Fibroblast of pulmonary artery (primary cell): ENCODE measurements around the gene HSPA1B.
"Not testable (repeated sequence)": the region's sequence is repeated elsewhere in the genome, so short reads cannot be mapped to it uniquely, and the experiment has no call there.

ENCODE experiments used
- DNase-seq: peaks from one replicate; pipeline ENCODE4 v3.0.0-alpha.2; 2010; ENCODE audit warnings: low read depth
- H3K4me3 ChIP-seq: replicated peaks from 2 replicates; pipeline ENCODE4 v1.5.1; 2011; ENCODE audit warnings: low read depth, mild to moderate bottlenecking, control low read depth, low read length, moderate library complexity
- TF ChIP-seq, protein P1 (sequence below): IDR thresholded peaks from 2 replicates; pipeline ENCODE4 v1.5.1; 2011; ENCODE audit warnings: mild to moderate bottlenecking, control low read depth, low read length, inconsistent platforms; ENCODE audit errors: missing control alignments

The HSPA1B gene

DNA sequence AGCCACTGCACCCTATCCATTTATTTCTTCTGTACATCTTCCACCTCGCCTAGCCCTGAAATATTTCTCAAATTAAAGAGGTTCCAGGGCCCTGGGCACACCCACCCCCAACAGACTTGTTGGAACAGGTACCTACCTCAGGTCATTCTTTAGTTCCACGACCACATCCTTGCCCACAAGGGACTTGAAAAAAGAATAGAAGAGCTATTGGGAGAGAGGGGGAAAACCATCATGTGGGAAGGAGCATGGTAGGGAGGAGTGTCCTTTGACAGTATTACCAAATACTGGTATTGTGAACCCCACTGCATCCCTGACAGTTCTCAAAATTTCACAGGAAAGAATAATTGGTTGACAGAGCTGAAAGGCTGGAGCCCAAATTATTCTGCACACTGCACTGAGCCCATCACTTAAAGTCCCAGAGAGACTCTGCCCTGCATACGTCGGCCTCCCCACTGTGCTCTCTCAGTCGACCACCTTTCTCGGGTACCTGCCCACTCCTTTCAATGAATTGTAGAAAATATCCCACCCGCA, 21.5 kb upstream of the HSPA1B start:
- TF ChIP-seq, protein P1, sequence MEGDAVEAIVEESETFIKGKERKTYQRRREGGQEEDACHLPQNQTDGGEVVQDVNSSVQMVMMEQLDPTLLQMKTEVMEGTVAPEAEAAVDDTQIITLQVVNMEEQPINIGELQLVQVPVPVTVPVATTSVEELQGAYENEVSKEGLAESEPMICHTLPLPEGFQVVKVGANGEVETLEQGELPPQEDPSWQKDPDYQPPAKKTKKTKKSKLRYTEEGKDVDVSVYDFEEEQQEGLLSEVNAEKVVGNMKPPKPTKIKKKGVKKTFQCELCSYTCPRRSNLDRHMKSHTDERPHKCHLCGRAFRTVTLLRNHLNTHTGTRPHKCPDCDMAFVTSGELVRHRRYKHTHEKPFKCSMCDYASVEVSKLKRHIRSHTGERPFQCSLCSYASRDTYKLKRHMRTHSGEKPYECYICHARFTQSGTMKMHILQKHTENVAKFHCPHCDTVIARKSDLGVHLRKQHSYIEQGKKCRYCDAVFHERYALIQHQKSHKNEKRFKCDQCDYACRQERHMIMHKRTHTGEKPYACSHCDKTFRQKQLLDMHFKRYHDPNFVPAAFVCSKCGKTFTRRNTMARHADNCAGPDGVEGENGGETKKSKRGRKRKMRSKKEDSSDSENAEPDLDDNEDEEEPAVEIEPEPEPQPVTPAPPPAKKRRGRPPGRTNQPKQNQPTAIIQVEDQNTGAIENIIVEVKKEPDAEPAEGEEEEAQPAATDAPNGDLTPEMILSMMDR: no peak
- no peak for DNase-seq
- peak overlapping the region; percentile 77 for H3K4me3 ChIP-seq

DNA sequence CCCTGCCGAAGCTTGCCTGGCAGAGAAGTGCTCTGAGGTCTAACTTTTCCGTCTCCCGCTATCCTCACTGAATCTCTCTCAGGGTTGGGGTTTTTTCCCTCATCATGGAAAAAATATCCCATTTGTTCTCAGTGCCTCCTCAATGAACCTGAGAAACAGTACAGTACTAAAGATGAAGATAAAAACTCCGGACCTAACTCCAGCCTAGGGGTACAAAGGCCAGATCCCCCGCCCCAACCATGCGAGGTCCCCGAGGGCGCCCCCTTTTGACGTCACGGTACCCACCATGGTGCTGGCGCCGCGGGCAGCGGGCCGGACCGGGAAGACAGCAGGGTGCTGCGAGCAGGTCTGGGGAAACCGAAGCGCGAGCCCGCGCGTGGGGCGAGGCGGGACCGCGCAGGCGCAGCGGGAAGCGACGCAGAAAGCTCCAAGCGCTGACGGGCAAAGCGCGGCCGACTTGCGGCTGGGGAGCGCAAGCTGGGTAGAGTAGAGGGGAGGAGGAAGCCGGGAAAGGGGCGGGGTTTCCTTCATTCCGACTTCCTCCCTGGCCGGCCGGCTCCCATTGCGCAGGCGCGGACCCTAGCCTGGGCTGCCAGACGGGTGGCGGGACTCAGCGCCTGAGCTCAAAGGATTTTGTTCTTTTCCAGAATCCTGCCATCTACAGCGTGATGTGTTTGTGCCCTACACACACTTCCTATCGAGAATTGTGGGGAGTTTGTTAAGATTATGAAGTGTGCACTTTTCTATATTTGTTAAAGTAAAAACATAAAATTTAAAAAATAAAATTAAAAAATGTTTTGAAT, 20.9 kb upstream of the HSPA1B start, which contains the start of gene LSM2:
TSS of gene LSM2 (minus strand) at position 497 of the 803 bp plus-strand sequence. CDS start at position 288, 209 bp downstream.
- DNase-seq: peak; percentile 98
- TF ChIP-seq, protein P1: no peak
- peak within 1 kb of the TSS; percentile 77 for H3K4me3 ChIP-seq

DNA sequence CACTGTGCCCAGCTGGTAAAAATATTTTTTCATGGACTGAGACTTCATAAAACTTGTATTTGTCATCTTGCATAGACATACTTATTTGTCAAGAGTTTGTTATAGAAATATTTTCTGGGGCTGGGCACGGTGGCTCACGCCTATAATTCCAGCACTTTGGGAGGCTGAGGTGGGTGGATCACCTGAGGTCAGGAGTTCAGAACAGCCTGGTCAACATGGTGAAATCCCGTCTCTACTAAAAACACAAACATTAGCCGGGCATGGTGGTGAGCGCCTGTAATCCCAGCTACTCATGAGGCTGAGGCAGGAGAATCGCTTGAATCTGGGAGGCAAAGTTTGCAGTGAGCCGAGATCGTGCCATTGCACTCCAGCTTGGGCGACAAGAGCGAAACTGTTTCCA, 18.9 kb upstream of the HSPA1B start:
- not testable (repeated sequence) for H3K4me3 ChIP-seq, DNase-seq

- no peak overlapping the region for H3K4me3 ChIP-seq
- DNase-seq: no peak
- TF ChIP-seq, protein P1: no peak
Measured at GRCh38 chr6:31811645-31812044, 15.9 kb upstream of the HSPA1B start.

- DNase-seq: no peak
- no peak overlapping the region for H3K4me3 ChIP-seq
- TF ChIP-seq, protein P1: no peak
Measured at GRCh38 chr6:31813465-31813849, 14.1 kb upstream of the HSPA1B start.

DNA sequence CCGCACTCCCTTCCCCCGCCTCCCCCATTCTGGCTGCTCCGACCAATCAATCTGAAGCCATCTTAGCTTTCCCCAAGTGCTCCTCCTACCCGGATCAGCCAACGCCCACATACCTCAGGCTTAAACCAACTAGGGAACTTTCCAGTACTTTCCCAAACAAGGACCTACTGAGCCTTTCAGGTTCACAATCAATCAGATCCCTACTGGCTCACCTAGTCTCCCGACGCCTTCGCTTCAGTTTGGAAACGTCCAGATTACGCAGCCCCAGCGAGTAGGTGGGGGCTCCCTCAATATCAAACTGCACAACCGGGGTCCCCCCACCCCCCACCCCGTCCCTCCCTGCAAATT, 12.9 kb upstream of the HSPA1B start:
- DNase-seq: peak; percentile 98
- H3K4me3 ChIP-seq: peak overlapping the region; percentile 66
- TF ChIP-seq, protein P1: no peak

GRCh38 chr6:31815025-31815838, 12.3 kb upstream of the HSPA1B start, which contains the start of the genes HSPA1A and HSPA1L:
HSPA1A (plus strand) TSS chr6:31815543; CDS start chr6:31815757, 214 bp downstream.
HSPA1L (minus strand) TSS chr6:31815283; CDS start chr6:31811972, 3,311 bp downstream.
- H3K4me3 ChIP-seq: peak within 1 kb of the TSS; percentile 66
- TF ChIP-seq, protein P1: no peak
- peak; percentile 96 for DNase-seq

DNA sequence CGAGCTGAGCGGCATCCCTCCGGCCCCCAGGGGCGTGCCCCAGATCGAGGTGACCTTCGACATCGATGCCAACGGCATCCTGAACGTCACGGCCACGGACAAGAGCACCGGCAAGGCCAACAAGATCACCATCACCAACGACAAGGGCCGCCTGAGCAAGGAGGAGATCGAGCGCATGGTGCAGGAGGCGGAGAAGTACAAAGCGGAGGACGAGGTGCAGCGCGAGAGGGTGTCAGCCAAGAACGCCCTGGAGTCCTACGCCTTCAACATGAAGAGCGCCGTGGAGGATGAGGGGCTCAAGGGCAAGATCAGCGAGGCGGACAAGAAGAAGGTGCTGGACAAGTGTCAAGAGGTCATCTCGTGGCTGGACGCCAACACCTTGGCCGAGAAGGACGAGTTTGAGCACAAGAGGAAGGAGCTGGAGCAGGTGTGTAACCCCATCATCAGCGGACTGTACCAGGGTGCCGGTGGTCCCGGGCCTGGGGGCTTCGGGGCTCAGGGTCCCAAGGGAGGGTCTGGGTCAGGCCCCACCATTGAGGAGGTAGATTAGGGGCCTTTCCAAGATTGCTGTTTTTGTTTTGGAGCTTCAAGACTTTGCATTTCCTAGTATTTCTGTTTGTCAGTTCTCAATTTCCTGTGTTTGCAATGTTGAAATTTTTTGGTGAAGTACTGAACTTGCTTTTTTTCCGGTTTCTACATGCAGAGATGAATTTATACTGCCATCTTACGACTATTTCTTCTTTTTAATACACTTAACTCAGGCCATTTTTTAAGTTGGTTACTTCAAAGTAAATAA, 10.2 kb upstream of the HSPA1B start:
- not testable (repeated sequence) for DNase-seq
- peak overlapping the region; percentile 54 for H3K4me3 ChIP-seq

DNA sequence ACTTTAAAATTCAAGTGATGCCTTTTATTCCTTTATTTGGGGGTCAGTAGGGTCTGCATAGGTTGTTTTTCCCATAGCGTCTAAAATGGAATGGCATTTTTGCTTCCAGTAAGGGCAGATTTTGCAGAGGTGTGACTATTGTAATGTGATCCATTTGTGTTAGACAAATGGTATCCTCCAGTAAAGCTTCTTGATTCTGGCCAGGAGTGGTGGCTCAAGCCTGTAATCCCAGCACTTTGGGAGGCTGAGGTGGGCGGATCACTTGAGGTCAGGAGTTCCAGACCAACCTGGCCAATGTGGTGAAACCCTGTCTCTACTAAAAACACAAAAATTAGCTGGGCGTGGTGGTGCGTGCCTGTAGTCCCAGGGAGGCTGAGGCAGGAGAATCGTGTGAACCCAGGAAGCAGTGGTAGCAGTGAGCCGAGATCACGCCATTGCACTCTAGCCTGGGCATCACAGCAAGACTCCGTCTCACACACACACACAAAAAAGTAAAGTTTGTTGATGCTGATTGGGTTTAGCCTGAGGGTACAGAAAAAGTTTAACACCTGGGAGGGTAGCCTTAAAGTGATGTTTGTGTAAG, 9.5 kb upstream of the HSPA1B start:
- DNase-seq: not testable (repeated sequence)
- H3K4me3 ChIP-seq: peak overlapping the region; percentile 54
